HG02763 (cell line): ENCODE data around the gene FAM161A.
"Not testable (repeated sequence)": the region's sequence is repeated elsewhere in the genome, so short reads cannot be mapped to it uniquely, and the experiment has no call there.

Experiments
- ATAC-seq: cut with Tn5 transposase; IDR thresholded peaks from one replicate; pipeline ENCODE4 v1.9.1; 2021; ENCODE audit warnings: mild to moderate bottlenecking, moderate library complexity; ENCODE audit not compliant: unreplicated experiment

FAM161A gene, protein sequence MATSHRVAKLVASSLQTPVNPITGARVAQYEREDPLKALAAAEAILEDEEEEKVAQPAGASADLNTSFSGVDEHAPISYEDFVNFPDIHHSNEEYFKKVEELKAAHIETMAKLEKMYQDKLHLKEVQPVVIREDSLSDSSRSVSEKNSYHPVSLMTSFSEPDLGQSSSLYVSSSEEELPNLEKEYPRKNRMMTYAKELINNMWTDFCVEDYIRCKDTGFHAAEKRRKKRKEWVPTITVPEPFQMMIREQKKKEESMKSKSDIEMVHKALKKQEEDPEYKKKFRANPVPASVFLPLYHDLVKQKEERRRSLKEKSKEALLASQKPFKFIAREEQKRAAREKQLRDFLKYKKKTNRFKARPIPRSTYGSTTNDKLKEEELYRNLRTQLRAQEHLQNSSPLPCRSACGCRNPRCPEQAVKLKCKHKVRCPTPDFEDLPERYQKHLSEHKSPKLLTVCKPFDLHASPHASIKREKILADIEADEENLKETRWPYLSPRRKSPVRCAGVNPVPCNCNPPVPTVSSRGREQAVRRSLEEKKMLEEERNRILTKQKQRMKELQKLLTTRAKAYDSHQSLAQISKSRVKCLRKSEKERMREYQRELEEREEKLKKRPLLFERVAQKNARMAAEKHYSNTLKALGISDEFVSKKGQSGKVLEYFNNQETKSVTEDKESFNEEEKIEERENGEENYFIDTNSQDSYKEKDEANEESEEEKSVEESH

GRCh38 chr2:61853847-61854563 lies at the start of gene FAM161A:
Gene FAM161A, minus strand, starts transcription at chr2:61854060. Its CDS starts 19 bp downstream, at chr2:61854041.
- peak; percentile 81 for ATAC-seq

DNA sequence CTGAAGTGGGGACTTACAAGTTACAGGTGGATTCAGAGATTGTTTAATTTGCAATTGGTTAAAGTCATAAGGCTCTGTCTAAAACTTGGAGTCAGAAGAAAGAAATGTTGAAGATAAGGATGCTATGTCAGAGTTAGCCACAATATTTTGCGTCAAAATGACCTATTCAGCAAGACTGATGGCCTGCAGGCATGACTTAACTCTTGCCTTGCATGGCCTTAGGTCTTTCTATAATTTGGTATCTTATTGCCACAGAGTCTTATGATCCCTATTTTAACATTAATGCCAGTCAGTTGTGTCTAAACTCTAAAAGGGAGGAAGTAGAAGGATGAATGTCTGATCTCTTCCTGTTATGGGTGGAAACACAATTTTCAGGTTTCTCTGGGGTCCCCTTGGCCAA lies 46.4 kb upstream of the FAM161A start:
- no peak for ATAC-seq

DNA sequence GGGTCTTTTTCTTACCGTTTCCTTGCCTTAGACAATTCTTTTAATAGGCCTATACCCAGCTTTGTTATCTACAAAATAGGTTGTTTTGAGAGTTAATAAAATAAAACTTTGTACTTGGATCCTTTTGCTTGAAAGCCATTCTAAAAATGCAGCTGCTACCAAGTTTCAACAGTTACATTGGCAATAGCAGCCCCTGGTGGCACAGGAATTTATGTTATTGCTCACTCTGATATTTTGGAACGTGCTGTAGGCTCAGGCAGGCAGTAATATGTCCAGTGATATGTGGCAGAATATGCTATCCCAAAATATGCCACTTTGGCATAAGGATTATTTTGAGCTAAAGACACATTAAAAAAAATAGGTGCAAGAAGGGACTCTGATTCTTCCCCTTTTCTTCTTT lies 45.0 kb upstream of the FAM161A start:
- no peak for ATAC-seq

- ATAC-seq: peak; percentile 88
These were observed 34.6 kb upstream of the FAM161A start, which contains the start of gene CCT4 for GRCh38 chr2:61888267-61889055. Gene CCT4, minus strand, starts transcription at chr2:61888656. Its CDS starts 149 bp downstream, at chr2:61888507.

- ATAC-seq: no peak
These were observed 33.9 kb upstream of the FAM161A start for GRCh38 chr2:61887717-61888266.

DNA sequence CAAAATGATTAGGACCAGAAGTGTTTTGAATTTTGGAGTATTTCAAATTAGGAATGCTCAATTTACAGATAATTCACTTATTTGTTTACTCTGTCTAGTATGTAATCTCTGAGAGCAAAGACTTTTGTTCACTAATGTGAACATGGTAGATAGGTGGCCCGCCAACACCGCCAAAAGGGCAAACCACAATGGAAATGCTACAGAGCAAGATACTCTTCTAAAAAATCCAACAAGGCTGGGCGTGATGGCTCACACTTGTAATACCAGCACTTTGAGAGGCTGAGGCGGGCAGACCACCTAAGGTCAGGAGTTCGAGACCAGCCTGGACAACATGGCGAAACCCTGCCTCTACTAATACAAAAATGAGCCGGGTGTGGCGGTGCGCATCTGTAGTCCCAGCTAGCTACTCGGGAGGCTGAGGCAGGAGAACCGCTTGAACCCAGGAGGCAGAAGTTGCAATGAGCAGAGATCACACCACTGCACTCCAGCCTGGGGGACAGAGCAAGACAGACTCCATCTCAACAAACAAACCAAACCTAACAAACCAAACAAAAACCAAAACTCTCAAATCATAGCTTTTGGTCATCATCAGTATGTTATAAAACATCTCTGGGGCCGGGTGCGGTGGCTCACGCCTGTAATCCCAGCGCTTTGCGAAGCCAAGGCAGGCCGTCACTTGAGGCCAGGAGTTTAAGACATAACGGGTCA lies 32.2 kb upstream of the FAM161A start:
- ATAC-seq: no peak

GRCh38 chr2:61882850-61883249 lies 29.0 kb upstream of the FAM161A start:
- no peak for ATAC-seq

- not testable (repeated sequence) for ATAC-seq
These were observed 25.5 kb upstream of the FAM161A start for GRCh38 chr2:61879351-61879750.

DNA sequence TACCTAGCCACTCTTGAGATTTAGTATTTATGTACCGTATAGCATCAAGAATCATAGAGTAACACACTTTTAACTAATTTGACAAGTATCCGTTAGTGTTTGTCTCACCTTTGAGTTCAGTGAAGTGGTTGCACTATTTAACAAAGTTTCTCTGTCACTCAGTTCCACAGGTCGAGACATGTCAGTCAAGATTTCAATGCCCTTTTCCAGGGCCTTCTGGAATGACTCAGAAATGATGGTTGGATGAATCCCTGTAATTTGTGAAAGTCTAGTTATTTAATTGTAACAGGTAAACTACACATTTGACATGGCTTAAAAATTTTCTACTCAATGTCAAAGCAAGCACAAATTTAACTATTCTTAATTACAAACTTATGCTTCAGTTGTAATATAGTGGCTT lies 24.9 kb upstream of the FAM161A start:
- ATAC-seq: no peak

DNA sequence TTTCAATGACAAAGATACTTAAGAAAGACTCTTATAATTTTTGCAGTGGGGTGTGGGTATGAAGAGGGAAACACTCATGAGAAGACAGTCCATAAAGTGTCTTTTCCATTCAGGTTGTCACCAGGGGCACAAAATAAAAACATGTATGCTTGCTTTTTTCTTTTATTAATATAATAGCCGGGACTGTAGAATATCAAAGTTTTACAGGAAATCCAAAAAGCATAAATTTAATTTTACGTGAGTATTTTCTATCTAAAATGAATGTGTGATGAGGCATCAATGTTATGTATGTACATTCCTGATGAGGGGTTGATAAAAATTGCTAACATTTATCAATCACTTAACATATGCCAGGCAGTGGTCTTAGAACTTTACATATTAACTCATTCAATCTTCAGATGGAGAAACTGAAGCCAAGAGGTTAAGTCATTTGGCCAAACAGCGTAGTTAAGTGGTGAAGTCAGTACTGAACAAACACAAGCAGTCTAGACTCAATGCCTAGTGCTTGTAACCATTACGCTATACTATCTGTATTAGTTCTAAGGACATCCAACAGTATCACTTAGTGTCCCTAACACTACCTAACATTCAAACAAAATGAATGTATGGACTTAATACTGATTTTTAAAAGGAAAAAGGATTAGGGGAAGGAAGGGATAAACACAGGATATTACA lies 23.8 kb upstream of the FAM161A start:
- ATAC-seq: no peak

DNA sequence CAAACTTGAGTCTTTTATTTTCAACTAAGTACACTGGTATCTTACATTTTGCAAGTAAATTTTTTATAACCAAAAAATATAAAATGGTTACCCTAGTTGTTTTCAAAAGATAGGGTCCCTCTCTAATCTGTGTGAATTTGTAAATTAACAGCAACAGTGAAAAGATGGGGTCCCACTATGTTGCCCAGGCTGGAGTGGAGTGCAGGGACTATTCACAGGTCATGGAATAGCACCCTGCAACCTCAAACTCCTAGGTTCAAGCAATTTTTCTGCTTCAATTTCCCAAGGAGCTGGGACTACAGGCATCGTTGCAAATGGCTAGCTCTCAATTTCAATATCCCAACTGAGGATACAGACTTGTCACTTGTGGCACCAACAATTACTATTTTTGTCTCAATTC lies 22.5 kb upstream of the FAM161A start:
- no peak for ATAC-seq

- not testable (repeated sequence) for ATAC-seq
These were observed 12.7 kb upstream of the FAM161A start for GRCh38 chr2:61866482-61867089.

DNA sequence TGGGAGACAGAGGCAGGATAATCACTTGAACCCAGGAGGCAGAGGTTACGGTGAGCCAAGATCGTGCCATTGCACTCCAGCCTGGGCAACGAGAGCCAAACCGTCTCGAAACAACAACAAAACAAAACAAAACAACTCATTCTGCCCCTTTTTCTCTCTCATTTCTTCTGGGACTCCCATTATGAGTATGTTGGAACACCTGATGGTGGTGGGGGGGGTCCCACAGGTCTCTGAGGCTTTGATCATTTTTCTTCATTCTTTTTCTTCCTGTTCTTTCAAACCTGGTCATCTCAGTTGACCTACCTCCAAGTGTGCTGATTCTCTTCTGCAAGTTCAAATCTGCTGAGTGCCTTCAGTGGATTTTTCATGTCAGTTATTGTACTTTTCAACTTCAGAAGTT lies 8.2 kb upstream of the FAM161A start:
- no peak for ATAC-seq

GRCh38 chr2:61857224-61857623 lies 3.4 kb upstream of the FAM161A start:
- ATAC-seq: no peak

DNA sequence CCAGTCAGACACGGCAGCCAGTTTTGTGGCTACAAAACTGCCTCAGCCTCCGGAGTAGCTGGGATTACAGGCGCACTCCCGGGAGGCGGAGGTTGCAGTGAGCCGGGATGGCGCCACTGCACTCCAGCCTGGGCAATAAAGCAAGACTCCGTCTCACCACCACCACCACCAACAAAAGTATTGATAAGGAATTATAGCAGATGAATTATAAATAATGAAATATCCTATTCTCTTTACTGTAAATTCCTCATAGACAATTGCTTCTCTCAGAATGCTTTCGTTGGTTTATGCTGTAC lies 1.4 kb upstream of the FAM161A start:
- ATAC-seq: no peak

DNA sequence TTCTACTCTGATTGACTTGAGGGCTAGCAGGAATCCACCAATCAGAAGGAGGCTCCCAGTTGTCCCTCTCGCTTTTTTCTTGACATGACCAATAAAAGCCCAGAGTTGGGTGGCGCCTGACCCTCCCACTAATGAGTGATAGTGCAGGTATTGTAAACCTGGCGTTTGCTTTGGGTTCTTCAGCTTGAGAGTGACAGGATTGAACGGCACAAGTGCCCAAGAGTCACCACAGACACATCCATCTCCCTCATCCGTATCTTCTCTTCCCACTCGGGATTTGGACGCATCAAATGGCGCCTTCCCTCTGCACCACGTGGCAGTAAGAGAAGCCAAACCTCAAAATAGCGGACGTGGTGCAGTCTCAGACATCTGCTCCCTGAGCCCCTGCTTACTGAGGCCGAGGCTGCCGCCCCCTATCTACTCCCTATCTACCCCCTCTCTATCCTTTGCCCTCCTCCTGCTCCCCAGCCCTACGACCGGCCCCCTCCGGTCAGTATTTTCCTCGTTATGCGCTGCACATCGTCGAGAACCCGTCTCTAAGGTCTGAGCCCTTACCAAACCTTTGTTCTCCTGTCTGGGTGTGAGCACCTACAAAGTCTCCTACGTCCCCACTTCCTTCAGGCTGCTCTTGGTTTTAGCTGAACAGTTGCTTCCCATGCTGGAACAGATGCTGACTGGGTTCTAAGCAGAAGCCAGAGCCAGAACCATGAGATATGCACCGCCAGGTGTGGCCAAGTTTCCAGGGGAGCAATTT lies 881 bp upstream of the FAM161A start:
- peak; percentile 87 for ATAC-seq

DNA sequence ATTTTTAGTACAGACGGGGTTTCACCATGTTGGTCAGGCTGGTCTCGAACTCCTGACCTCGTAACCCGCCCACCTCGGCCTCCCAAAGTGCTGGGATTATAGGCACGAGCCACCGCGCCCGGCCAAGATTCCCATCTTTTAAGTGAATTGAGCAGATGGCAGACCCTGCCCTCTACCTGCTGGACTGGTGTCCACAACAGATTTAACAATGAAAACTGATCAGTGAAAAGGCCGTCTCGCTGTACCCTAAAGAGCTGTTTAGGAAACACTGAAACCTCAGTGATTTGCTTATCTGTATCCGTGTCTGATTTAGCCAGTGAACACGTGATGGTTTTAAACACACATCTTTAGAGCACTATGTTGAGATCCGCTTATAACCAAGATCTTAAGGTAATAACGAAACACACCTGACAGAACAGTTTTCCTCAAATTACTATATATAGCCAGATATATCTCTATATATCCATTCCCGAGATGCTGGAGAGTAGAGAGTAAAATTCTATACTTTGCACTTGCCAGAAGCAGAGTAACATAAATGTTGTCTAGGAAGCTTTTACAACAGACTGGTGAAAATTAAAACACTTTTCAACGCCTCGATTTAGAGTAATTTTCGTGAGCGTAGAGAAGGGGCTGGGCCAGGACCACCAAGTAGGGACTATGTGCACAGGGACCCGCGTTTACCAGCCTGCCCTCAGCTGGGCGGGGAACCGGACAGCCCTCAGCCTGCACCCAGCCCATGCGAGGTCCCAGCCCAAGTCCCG lies 594 bp downstream of the FAM161A start:
- peak; percentile 58 for ATAC-seq

- not testable (repeated sequence) for ATAC-seq
These were observed 2.6 kb downstream of the FAM161A start for GRCh38 chr2:61851270-61851669.
